Prostate gland (tissue), 2 donors: Measurements from ENCODE around the gene DUOXA2. TPM values are rescaled to one million over a fixed set of nuclear protein-coding genes. Genes with fewer than 3 reads are reported as not detected.

Experiments used
- DNase-seq: peaks from one replicate; pipeline ENCODE4 v3.0.0-alpha.2; 2019; ENCODE audit warnings: low spot score
- H3K27ac ChIP-seq, 2 donors: fragments of 200-600 bp; sonication (generic); 2 replicates each; pipeline ENCODE4 v1.5.1; 2017 to 2019
- H3K27me3 ChIP-seq: fragments of 200-600 bp; sonication (generic); replicated peaks from 2 replicates; pipeline ENCODE4 v1.5.1; 2019; ENCODE audit not compliant: insufficient read depth
- H3K36me3 ChIP-seq, 2 donors: fragments of 200-600 bp; sonication (generic); 1 replicate in 1 of 2; 2 replicates in 1 of 2; pipeline versions ENCODE4 v1.5.1 to v1.8.1; 2017 to 2019
- H3K4me1 ChIP-seq: fragments of 200-600 bp; sonication (generic); replicated peaks from 2 replicates; pipeline ENCODE4 v1.5.1; 2019
- H3K4me3 ChIP-seq, 2 donors: fragments of 200-600 bp; sonication (generic); 2 replicates each; pipeline ENCODE4 v1.5.1; 2017 to 2019
- H3K9me3 ChIP-seq: fragments of 200-600 bp; sonication (generic); 2 replicates; pipeline ENCODE4 v1.5.1; 2017
- POLR2A ChIP-seq: fragments of 450-650 bp; IDR thresholded peaks from one replicate; pipeline ENCODE4 v1.6.1; 2016; ENCODE audit warnings: antibody characterized with exemption, mild to moderate bottlenecking
- POLR2AphosphoS5 ChIP-seq: sonication (generic); formaldehyde crosslinking; IDR thresholded peaks from one replicate; pipeline ENCODE4 v1.6.1; 2017; ENCODE audit warnings: antibody characterized with exemption
- WGBS: methylation state at CpG from one replicate; pipeline ENCODE4 v1.1.5; 2018; 5-methylcytosine and 5-hydroxymethylcytosine counted together
- intact Hi-C: fragments of 100-400 bp; cut with DNase I; formaldehyde crosslinking; loops from one replicate; pipeline ENCODE4 v1.14.2; 2022
- total RNA-seq, 2 donors: library from RNA; depleted of rRNA; stranded (reverse); fragments of >200 nt; gene quantifications; one replicate each; pipeline ENCODE4 v1.1.0, GENCODE V29; 2016
- TF ChIP-seq, protein P1 (sequence below), 4 experiments: fragments of 200-600 bp in 2 of 4; fragments of 450-650 bp in 2 of 4; sonication (generic) in 2 of 4; IDR thresholded peaks; 1 replicate in 3 of 4; 2 replicates in 1 of 4; pipeline ENCODE4 v1.5.1; 2016 to 2019; ENCODE audit warnings: antibody characterized with exemption in 4 of 4, mild to moderate bottlenecking in 2 of 4, moderate library complexity in 2 of 4

DUOXA2 gene
- total RNA-seq, 2 donors from 2014 or later, result not detected

DNA sequence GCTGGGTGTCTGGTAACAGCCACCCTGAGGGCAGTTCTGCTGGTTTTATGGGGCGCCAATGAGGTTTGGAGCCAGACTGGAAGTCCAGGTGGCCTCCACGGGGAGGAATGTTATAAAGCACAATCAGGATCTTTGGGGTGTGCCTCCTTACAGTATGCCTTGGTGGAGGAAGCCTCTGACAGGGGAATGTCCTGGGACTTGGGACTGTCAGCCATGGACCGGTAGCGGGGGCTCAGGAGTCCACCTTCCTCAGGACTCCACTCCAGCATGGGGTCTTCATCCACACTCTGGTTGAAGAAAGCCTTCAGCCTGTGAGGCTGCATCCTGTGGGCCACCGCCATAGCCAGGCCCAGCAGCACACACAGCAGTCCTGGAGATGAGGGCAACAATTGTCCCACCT, 4.9 kb downstream of the DUOXA2 start:
- WGBS, result 80% methylated on average over 4 of the region's 5 CpGs
- Histone ChIP-seq H3K36me3 (no peaks in the 10 kb centered on the region), H3K9me3 (no peaks in the 10 kb centered on the region), H3K4me1 (no peaks in the 10 kb centered on the region), H3K4me3 (no peak overlapping the region), H3K27me3 (peaks cover 19% of the 10 kb centered on the region), H3K27ac (no peak overlapping the region)
- no peak for DNase-seq
- intact Hi-C loops, result no loop called here
- no peak for TF ChIP-seq POLR2AphosphoS5
- TF ChIP-seq POLR2A, result no peak
- TF ChIP-seq, protein P1, sequence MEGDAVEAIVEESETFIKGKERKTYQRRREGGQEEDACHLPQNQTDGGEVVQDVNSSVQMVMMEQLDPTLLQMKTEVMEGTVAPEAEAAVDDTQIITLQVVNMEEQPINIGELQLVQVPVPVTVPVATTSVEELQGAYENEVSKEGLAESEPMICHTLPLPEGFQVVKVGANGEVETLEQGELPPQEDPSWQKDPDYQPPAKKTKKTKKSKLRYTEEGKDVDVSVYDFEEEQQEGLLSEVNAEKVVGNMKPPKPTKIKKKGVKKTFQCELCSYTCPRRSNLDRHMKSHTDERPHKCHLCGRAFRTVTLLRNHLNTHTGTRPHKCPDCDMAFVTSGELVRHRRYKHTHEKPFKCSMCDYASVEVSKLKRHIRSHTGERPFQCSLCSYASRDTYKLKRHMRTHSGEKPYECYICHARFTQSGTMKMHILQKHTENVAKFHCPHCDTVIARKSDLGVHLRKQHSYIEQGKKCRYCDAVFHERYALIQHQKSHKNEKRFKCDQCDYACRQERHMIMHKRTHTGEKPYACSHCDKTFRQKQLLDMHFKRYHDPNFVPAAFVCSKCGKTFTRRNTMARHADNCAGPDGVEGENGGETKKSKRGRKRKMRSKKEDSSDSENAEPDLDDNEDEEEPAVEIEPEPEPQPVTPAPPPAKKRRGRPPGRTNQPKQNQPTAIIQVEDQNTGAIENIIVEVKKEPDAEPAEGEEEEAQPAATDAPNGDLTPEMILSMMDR (IDR thresholded peaks at IDR 0.05), result no peak

DNA sequence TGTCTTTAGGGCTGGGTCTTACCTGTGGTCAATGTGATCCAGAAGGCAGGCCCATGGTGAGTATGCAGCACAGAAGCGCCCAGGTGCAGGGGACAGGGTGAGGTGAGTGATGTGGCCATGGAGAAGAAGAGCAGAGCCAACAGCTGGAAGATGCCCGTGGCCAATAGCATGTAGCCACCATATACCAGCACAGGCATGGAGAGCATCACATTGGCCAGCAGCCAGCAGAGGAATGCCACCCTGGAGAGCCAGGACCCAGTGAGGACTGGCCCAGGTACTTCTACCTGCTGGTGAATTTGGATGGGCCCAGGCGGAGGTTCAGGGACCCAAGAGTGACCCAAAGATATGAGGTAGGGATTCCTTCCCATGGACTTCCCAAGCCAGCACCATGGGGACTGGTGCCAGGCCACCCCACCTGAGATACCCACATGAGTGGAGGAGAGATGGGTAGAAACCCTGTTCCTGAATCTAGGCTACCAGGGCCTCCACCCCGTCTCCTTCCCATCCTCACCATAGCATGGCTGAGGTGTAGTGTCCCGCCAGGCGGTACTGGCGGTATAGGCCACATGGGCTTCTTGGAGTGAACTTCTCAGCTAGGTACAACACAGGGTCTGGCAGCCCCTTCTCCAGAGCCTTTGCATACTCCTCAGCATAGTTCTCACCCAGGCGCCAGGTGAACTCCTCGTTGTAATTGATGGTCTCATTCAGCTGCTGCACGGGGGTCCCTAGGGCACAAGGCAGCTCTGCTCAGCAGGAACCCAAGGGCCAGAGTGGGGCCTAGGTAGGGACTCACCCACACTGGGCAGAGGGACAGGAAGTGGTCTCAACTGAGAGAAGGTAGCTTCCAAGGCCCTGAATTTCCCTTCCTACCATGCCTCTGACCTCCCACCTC, 6.2 kb downstream of the DUOXA2 start:
- no peaks in the 10 kb centered on the region for H3K9me3 ChIP-seq
- intact Hi-C loops, result no loop called here
- no peak for TF ChIP-seq POLR2A
- TF ChIP-seq POLR2AphosphoS5, result no peak
- TF ChIP-seq, protein P1 (IDR thresholded peaks at IDR 0.05), result no peak
- WGBS, result 94% methylated on average over 10 of the region's 10 CpGs
- no peaks in the 10 kb centered on the region for H3K4me1 ChIP-seq
- H3K36me3 ChIP-seq, result no peaks in the 10 kb centered on the region
- no peak for DNase-seq
- peaks cover 8% of the 10 kb centered on the region for H3K27me3 ChIP-seq
- H3K4me3 ChIP-seq, result no peak overlapping the region
- no peak overlapping the region for H3K27ac ChIP-seq

DNA sequence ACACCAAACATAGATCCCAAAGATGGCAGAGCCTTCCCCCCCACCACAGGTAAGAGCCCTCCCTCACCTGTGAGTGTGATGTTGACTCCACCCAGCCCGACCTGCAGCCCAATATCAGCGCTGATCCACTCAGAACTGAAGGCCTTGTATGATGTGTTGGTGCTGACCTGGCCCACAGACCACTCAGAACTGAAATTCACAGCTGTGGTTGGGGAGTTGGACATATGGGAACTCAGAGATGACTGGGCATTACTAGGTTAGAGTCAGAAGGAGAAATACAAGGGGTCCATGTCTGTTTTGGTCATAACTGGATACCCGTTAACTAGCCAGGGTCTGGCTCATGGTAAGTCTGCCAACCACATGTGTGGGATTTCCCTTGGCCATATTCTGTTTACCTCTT, 6.9 kb downstream of the DUOXA2 start:
- intact Hi-C loops, result no loop called here
- 100% methylated on average over 3 of the region's 3 CpGs for WGBS
- Histone ChIP-seq H3K27me3 (peaks cover 6% of the 10 kb centered on the region), H3K4me3 (no peak overlapping the region), H3K27ac (no peak overlapping the region), H3K36me3 (no peaks in the 10 kb centered on the region), H3K9me3 (no peaks in the 10 kb centered on the region), H3K4me1 (no peaks in the 10 kb centered on the region)
- DNase-seq, result no peak
- TF ChIP-seq, protein P1 (IDR thresholded peaks at IDR 0.05), result no peak
- TF ChIP-seq POLR2A, result no peak
- no peak for TF ChIP-seq POLR2AphosphoS5

DNA sequence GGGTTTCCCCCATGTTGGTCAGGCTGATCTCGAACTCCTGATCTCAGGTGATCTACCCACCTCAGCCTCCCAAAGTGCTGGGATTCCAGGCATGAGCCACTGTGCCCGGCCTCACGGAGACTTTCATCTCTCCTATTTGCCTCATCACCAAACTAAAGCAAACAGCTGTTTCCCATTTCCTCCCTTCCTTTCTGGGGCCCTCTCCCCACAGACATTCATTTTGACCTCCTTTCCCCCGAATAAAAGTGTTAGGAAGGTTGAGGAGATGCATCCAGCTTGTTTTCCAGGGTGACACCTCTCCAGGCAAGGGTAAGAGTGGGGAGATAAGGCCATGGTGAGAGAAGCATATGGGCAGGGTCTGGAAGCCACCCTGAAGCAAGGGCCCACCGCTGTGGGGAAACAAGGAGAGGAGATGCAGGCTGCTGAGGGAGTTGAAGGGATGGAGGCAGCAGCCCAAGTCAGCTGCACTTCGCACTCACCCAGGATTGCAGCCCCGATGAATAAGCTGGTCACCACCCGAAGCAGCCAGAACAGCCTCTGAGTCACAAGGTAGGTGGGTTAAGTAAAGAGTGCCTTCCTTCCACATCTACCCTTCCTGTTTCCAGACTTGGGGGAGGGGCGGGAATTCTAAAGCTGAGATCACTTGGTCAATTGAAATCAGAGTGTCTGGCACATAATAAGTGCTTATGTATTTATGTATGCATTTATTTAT, 7.7 kb downstream of the DUOXA2 start:
- H3K4me3 ChIP-seq, result no peak overlapping the region
- intact Hi-C loops, result no loop called here
- 65% methylated on average over 9 of the region's 9 CpGs for WGBS
- H3K9me3 ChIP-seq, result no peaks in the 10 kb centered on the region
- H3K27ac ChIP-seq, result no peak overlapping the region
- DNase-seq, result no peak
- TF ChIP-seq, protein P1 (IDR thresholded peaks at IDR 0.05), result no peak
- TF ChIP-seq POLR2AphosphoS5 (no peak), POLR2A (no peak)
- no peaks in the 10 kb centered on the region for H3K27me3 ChIP-seq
- no peaks in the 10 kb centered on the region for H3K36me3 ChIP-seq
- H3K4me1 ChIP-seq, result no peaks in the 10 kb centered on the region
